Measurements from ENCODE around the gene GJC3. TPM values are rescaled to one million over a fixed set of nuclear protein-coding genes. Genes with fewer than 3 reads are reported as not detected.

GJC3 gene
- total RNA-seq, 1 experiment from 2014 or later = 0.18 TPM

DNA sequence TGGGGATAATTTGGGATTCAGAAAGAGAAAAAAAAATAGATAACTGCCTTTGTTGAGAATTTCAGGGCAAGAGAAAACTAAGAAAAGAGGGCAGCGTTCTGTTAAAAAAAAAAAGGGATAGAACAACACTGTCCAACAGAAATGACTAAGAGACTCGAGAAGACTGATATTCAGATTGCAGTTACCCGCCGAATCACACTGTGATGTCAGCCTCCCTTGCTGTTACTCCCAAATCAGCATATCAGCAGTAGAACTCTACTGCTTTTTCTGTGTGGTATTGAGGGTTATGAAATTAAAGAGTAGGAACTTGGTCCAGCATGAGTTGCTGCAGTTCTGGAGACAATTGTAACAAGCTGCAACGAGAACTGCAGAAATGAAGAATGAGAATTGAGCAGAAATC, 1.9 kb downstream of the GJC3 start:
- Histone ChIP-seq H4K20me1 (ENCODE audit: low read length) (no peaks in the 10 kb centered on the region), H3K79me2 (ENCODE audit: low read length) (no peaks in the 10 kb centered on the region), H3K9ac (ENCODE audit: low read length) (no peak overlapping the region), H3K4me2 (ENCODE audit: low read length) (no peak overlapping the region), H3K9me3 (ENCODE audit: low read length) (no peaks in the 10 kb centered on the region), H3K27me3 (ENCODE audit: low read length) (peaks cover 23% of the 10 kb centered on the region), H3K36me3 (ENCODE audit: low read depth, low read length) (no peaks in the 10 kb centered on the region), H3K4me3 (ENCODE audit: low read length) (no peak overlapping the region), H2AFZ (ENCODE audit: low read length) (no peak overlapping the region), H3F3A (ENCODE audit: low read length, unreplicated experiment) (no peaks in the 10 kb centered on the region), H3K9me2 (replicated peaks; ENCODE audit: low read length) (no peaks in the 10 kb centered on the region), H3K27ac (ENCODE audit: low read length) (no peak overlapping the region), H3K4me1 (ENCODE audit: insufficient read depth, low read length) (no peaks in the 10 kb centered on the region; the same call in 1 of the 2 replicates)
- no TSS peak for BruUV-seq (replicated peaks)
- ChIA-PET CTCF (no interaction called here), POLR2A (ENCODE audit: unreplicated experiment) (no interaction called here)
- ATAC-seq (no peak), DNase-seq (no peak)
- TF ChIP-seq EZH2phosphoT487 (IDR thresholded peaks at IDR 0.05; ENCODE audit: borderline replicate concordance, low read length) (no peak), CTCF (conservative IDR thresholded peaks at IDR 0.05; ENCODE audit: low read depth, low read length) (no peak), EZH2 (IDR thresholded peaks at IDR 0.05; ENCODE audit: low read length, unreplicated experiment) (no peak)
- intact Hi-C loops (cut with micrococcal nuclease) = no loop called here

- no TSS peak for BruUV-seq (replicated peaks)
- Histone ChIP-seq H3K4me2 (ENCODE audit: low read length) (no peak overlapping the region), H3K27ac (ENCODE audit: low read length) (no peak overlapping the region), H3K36me3 (ENCODE audit: low read depth, low read length) (no peaks in the 10 kb centered on the region), H3K4me1 (ENCODE audit: insufficient read depth, low read length) (no peaks in the 10 kb centered on the region; the same call in 1 of the 2 replicates), H2AFZ (ENCODE audit: low read length) (no peak overlapping the region), H3K9ac (ENCODE audit: low read length) (no peak overlapping the region), H3K79me2 (ENCODE audit: low read length) (no peaks in the 10 kb centered on the region), H4K20me1 (ENCODE audit: low read length) (no peaks in the 10 kb centered on the region), H3K9me3 (ENCODE audit: low read length) (no peaks in the 10 kb centered on the region), H3K9me2 (replicated peaks; ENCODE audit: low read length) (no peaks in the 10 kb centered on the region), H3K4me3 (ENCODE audit: low read length) (no peak overlapping the region), H3K27me3 (ENCODE audit: low read length) (peaks cover 20% of the 10 kb centered on the region), H3F3A (ENCODE audit: low read length, unreplicated experiment) (no peaks in the 10 kb centered on the region)
- no peak for DNase-seq
- intact Hi-C loops (cut with micrococcal nuclease) = no loop called here
- no peak for ATAC-seq
- TF ChIP-seq CTCF (conservative IDR thresholded peaks at IDR 0.05; ENCODE audit: low read depth, low read length) (no peak), EZH2phosphoT487 (IDR thresholded peaks at IDR 0.05; ENCODE audit: borderline replicate concordance, low read length) (no peak), EZH2 (IDR thresholded peaks at IDR 0.05; ENCODE audit: low read length, unreplicated experiment) (no peak)
- ChIA-PET CTCF (no interaction called here), POLR2A (ENCODE audit: unreplicated experiment) (no interaction called here)
Measured at GRCh38 chr7:99926321-99926720, 3.1 kb downstream of the GJC3 start.

- H4K20me1 ChIP-seq (ENCODE audit: low read length) = peaks cover 1% of the 10 kb centered on the region; the same call in 1 of the 2 replicates
- no peak for DNase-seq
- no peaks in the 10 kb centered on the region for H3F3A ChIP-seq (ENCODE audit: low read length, unreplicated experiment)
- peaks cover 10% of the 10 kb centered on the region for H3K4me1 ChIP-seq (ENCODE audit: insufficient read depth, low read length)
- intact Hi-C loops (cut with micrococcal nuclease) = no loop called here
- no TSS peak for BruUV-seq (replicated peaks)
- H3K9me2 ChIP-seq (replicated peaks; ENCODE audit: low read length) = no peaks in the 10 kb centered on the region
- POLR2A ChIA-PET (ENCODE audit: unreplicated experiment) = interaction anchor here (0.6 kb wide), 1 partner anchor 160 kb away, joined by 7 read pairs; no protein-coding TSS in a partner anchor
- H3K27me3 ChIP-seq (ENCODE audit: low read length) = peaks cover 11% of the 10 kb centered on the region
- H2AFZ ChIP-seq (ENCODE audit: low read length) = no peak overlapping the region
- no peak for ATAC-seq
- no peak overlapping the region for H3K4me2 ChIP-seq (ENCODE audit: low read length)
- H3K27ac ChIP-seq (ENCODE audit: low read length) = no peak overlapping the region
- CTCF ChIA-PET = no interaction called here
- H3K9ac ChIP-seq (ENCODE audit: low read length) = no peak overlapping the region
- H3K4me3 ChIP-seq (ENCODE audit: low read length) = no peak overlapping the region
- H3K79me2 ChIP-seq (ENCODE audit: low read length) = peaks cover 22% of the 10 kb centered on the region
- H3K9me3 ChIP-seq (ENCODE audit: low read length) = no peaks in the 10 kb centered on the region
- no peaks in the 10 kb centered on the region for H3K36me3 ChIP-seq (ENCODE audit: low read depth, low read length)
- TF ChIP-seq EZH2phosphoT487 (IDR thresholded peaks at IDR 0.05; ENCODE audit: borderline replicate concordance, low read length) (no peak), EZH2 (IDR thresholded peaks at IDR 0.05; ENCODE audit: low read length, unreplicated experiment) (no peak), CTCF (conservative IDR thresholded peaks at IDR 0.05; ENCODE audit: low read depth, low read length) (no peak)
Measured at GRCh38 chr7:99923200-99923599, 6.2 kb downstream of the GJC3 start.

All from PC-3 (cell line).